DOHH2 (cell line): ENCODE measurements around the gene KIF1B.

Source experiments
- EZH2phosphoT487 ChIP-seq: fragments of 200-600 bp; sonication (generic); IDR thresholded peaks from 2 replicates; pipeline ENCODE4 v1.6.1; 2017; ENCODE audit warnings: borderline replicate concordance, mild to moderate bottlenecking, antibody characterized with exemption, low read length, moderate library complexity, mixed read lengths
- TF ChIP-seq, protein P1 (sequence below): fragments of 200-600 bp; sonication (generic); IDR thresholded peaks from one replicate; pipeline ENCODE4 v1.5.1; 2014; ENCODE audit warnings: antibody characterized with exemption, mild to moderate bottlenecking, low read depth, low read length; ENCODE audit not compliant: poor library complexity, severe bottlenecking

DNA sequence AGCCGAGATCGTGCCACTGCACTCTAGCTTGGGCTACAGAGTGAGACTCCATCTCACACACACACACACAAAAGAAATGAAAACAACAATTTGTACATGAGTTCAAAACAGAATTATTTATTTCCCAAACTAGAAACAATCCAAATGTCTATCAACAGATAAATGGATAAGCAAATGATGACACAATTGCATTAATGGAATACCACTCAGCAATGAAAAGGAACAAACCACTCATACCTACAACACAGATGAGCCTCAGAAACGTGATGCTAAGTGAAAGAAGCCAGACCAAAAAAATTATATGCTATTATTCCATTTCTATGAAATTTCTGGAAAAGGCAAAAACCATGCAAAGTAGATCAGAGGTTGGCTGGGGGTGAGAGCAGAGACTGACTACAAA lies 186.5 kb downstream of the KIF1B start:
- TF ChIP-seq, protein P1, sequence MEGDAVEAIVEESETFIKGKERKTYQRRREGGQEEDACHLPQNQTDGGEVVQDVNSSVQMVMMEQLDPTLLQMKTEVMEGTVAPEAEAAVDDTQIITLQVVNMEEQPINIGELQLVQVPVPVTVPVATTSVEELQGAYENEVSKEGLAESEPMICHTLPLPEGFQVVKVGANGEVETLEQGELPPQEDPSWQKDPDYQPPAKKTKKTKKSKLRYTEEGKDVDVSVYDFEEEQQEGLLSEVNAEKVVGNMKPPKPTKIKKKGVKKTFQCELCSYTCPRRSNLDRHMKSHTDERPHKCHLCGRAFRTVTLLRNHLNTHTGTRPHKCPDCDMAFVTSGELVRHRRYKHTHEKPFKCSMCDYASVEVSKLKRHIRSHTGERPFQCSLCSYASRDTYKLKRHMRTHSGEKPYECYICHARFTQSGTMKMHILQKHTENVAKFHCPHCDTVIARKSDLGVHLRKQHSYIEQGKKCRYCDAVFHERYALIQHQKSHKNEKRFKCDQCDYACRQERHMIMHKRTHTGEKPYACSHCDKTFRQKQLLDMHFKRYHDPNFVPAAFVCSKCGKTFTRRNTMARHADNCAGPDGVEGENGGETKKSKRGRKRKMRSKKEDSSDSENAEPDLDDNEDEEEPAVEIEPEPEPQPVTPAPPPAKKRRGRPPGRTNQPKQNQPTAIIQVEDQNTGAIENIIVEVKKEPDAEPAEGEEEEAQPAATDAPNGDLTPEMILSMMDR, result no peak
- no peak for TF ChIP-seq EZH2phosphoT487
